Measurements from ENCODE around the gene CRTAC1. TPM values are rescaled to one million over a fixed set of nuclear protein-coding genes. Genes with fewer than 3 reads are reported as not detected.

CRTAC1 gene
- polyA plus RNA-seq, 3 donors, result not detected

DNA sequence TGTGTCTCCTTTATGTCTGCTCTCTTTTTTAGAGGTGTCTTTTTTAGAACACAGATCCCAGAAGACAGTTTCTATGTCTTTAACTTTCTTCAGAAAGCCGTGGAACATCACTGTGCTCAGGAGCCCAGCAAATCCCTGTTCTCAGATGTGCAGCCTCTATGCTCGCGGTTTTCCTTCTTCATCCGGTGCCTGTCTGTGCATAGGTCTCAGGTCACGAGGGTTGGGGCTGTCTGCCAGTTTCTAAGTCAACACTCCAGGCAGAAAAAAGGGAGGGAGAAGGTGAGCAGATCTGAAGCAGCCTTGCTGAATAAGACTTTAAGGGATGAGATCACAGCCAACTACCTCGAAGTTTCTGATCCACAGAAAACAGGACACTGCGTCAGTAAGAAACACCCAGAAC lies 68.5 kb downstream of the CRTAC1 start:
- H3K9me3 ChIP-seq (replicated peaks in 1 of 2; ENCODE audit: control insufficient read depth in 1 of 2, insufficient read depth in 1 of 2, low read length in 2 of 2), result no peaks in the 10 kb centered on the region
- TF ChIP-seq, protein P1, sequence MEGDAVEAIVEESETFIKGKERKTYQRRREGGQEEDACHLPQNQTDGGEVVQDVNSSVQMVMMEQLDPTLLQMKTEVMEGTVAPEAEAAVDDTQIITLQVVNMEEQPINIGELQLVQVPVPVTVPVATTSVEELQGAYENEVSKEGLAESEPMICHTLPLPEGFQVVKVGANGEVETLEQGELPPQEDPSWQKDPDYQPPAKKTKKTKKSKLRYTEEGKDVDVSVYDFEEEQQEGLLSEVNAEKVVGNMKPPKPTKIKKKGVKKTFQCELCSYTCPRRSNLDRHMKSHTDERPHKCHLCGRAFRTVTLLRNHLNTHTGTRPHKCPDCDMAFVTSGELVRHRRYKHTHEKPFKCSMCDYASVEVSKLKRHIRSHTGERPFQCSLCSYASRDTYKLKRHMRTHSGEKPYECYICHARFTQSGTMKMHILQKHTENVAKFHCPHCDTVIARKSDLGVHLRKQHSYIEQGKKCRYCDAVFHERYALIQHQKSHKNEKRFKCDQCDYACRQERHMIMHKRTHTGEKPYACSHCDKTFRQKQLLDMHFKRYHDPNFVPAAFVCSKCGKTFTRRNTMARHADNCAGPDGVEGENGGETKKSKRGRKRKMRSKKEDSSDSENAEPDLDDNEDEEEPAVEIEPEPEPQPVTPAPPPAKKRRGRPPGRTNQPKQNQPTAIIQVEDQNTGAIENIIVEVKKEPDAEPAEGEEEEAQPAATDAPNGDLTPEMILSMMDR (IDR thresholded peaks at IDR 0.05), result no peak
- no peaks in the 10 kb centered on the region for H3K4me1 ChIP-seq (ENCODE audit: control insufficient read depth in 1 of 2, insufficient read depth in 2 of 2, low read length in 2 of 2)
- no peaks in the 10 kb centered on the region for H3K9me3 Mint-ChIP-seq
- H3K27me3 Mint-ChIP-seq (ENCODE audit: low read depth in 3 of 3), result peaks cover 25 to 37% (median 29%) of the 10 kb centered on the region in 3 donors
- no peak overlapping the region for H2AFZ ChIP-seq (ENCODE audit: insufficient read depth, low read depth, low read length, poor library complexity, severe bottlenecking)
- H3K36me3 ChIP-seq (replicated peaks in 1 of 2; ENCODE audit: control insufficient read depth in 1 of 2, insufficient read depth in 2 of 2, low read length in 2 of 2), result no peaks in the 10 kb centered on the region
- H3K36me3 Mint-ChIP-seq, result no peaks in the 10 kb centered on the region
- H4K20me1 ChIP-seq (ENCODE audit: insufficient read depth, low read length), result no peaks in the 10 kb centered on the region
- H3K4me1 Mint-ChIP-seq, result no peaks in the 10 kb centered on the region
- H3K4me3 ChIP-seq (replicated peaks in 1 of 3; ENCODE audit: low read depth in 2 of 3, low read length in 3 of 3), result no peak overlapping the region
- DNase-seq, result no peak
- intact Hi-C loops (cut with micrococcal nuclease), result no loop called here
- no peak overlapping the region for H3K4me3 Mint-ChIP-seq
- H3K27me3 ChIP-seq (ENCODE audit: control insufficient read depth in 2 of 2, insufficient read depth in 2 of 2, low read length in 2 of 2), result peaks cover 0 to 2% of the 10 kb centered on the region in 2 donors
- no peak overlapping the region for H3K9ac ChIP-seq (ENCODE audit: insufficient read depth, low read length, poor library complexity, severe bottlenecking)
- WGBS (ENCODE audit: insufficient coverage), result 71% methylated on average over 5 of the region's 7 CpGs
- no peak overlapping the region for H3K27ac Mint-ChIP-seq
- no peak overlapping the region for H3K4me2 ChIP-seq (replicated peaks; ENCODE audit: extremely low read depth, low read length, poor library complexity, severe bottlenecking)
- H3K27ac ChIP-seq (ENCODE audit: low read depth in 1 of 2, low read length in 2 of 2), result no peak overlapping the region
- H3K79me2 ChIP-seq (ENCODE audit: insufficient read depth, low read length), result no peaks in the 10 kb centered on the region

GRCh38 chr10:97960269-97961056 lies 70.0 kb downstream of the CRTAC1 start:
- Mint-ChIP-seq H3K36me3 (no peaks in the 10 kb centered on the region), H3K4me1 (no peaks in the 10 kb centered on the region), H3K9me3 (no peaks in the 10 kb centered on the region), H3K27me3 (ENCODE audit: low read depth in 3 of 3) (peaks cover 20 to 31% (median 31%) of the 10 kb centered on the region in 3 donors), H3K4me3 (peak overlapping the region in 1 of 2 donors; percentile 36), H3K27ac (no peak overlapping the region)
- intact Hi-C loops (cut with micrococcal nuclease), result no loop called here
- Histone ChIP-seq H3K36me3 (replicated peaks in 1 of 2; ENCODE audit: control insufficient read depth in 1 of 2, insufficient read depth in 2 of 2, low read length in 2 of 2) (no peaks in the 10 kb centered on the region), H3K4me1 (ENCODE audit: control insufficient read depth in 1 of 2, insufficient read depth in 2 of 2, low read length in 2 of 2) (no peaks in the 10 kb centered on the region), H3K79me2 (ENCODE audit: insufficient read depth, low read length) (no peaks in the 10 kb centered on the region), H3K4me3 (replicated peaks in 1 of 3; ENCODE audit: low read depth in 2 of 3, low read length in 3 of 3) (no peak overlapping the region), H3K27me3 (ENCODE audit: control insufficient read depth in 2 of 2, insufficient read depth in 2 of 2, low read length in 2 of 2) (peaks cover 0 to 2% of the 10 kb centered on the region in 2 donors), H2AFZ (ENCODE audit: insufficient read depth, low read depth, low read length, poor library complexity, severe bottlenecking) (no peak overlapping the region), H4K20me1 (ENCODE audit: insufficient read depth, low read length) (no peaks in the 10 kb centered on the region), H3K4me2 (replicated peaks; ENCODE audit: extremely low read depth, low read length, poor library complexity, severe bottlenecking) (no peak overlapping the region), H3K9ac (ENCODE audit: insufficient read depth, low read length, poor library complexity, severe bottlenecking) (no peak overlapping the region), H3K27ac (ENCODE audit: low read depth in 1 of 2, low read length in 2 of 2) (no peak overlapping the region), H3K9me3 (replicated peaks in 1 of 2; ENCODE audit: control insufficient read depth in 1 of 2, insufficient read depth in 1 of 2, low read length in 2 of 2) (no peaks in the 10 kb centered on the region)
- TF ChIP-seq, protein P1 (IDR thresholded peaks at IDR 0.05), result no peak
- WGBS (ENCODE audit: insufficient coverage), result no CpG with 5 or more reads among the region's 4 CpGs
- no peak for DNase-seq
